C4-2B (cell line): ENCODE results near the gene PCDHGC3.

Source experiments
- H3K27ac ChIP-seq: fragments of 450-650 bp; 2 replicates; pipeline ENCODE4 v1.5.1; 2017
- CTCF ChIP-seq: fragments of 450-650 bp; conservative IDR thresholded peaks from 2 replicates; pipeline ENCODE4 v1.5.1; 2017; ENCODE audit warnings: mild to moderate bottlenecking
- ZFX ChIP-seq: fragments of 450-650 bp; IDR thresholded peaks from 2 replicates; pipeline ENCODE4 v1.6.1; 2017

PCDHGC3 gene

GRCh38 chr5:141515946-141516671 is 40.3 kb downstream of the PCDHGC3 start:
- TF ChIP-seq CTCF (no peak), ZFX (no peak)
- no peak overlapping the region for H3K27ac ChIP-seq

GRCh38 chr5:141516672-141517025 is 40.9 kb downstream of the PCDHGC3 start:
- no peak overlapping the region for H3K27ac ChIP-seq
- TF ChIP-seq CTCF = no peak
- no peak for TF ChIP-seq ZFX

GRCh38 chr5:141517312-141517711 is 41.5 kb downstream of the PCDHGC3 start:
- TF ChIP-seq CTCF (no peak), ZFX (no peak)
- H3K27ac ChIP-seq = no peak overlapping the region

- H3K27ac ChIP-seq = no peak overlapping the region
- TF ChIP-seq ZFX (no peak), CTCF (no peak)
Observed at GRCh38 chr5:141517880-141518617, 42.3 kb downstream of the PCDHGC3 start.

- no peak overlapping the region for H3K27ac ChIP-seq
- no peak for TF ChIP-seq ZFX
- no peak for TF ChIP-seq CTCF
Observed at GRCh38 chr5:141518618-141519015, 42.9 kb downstream of the PCDHGC3 start.

GRCh38 chr5:141519605-141520565 is 44.1 kb downstream of the PCDHGC3 start:
- TF ChIP-seq ZFX (no peak), CTCF (no peak)
- H3K27ac ChIP-seq = no peak overlapping the region
